Mesenchymal stem cell (in vitro differentiated cells and primary cell): Measurements from ENCODE around the gene RPL31.

Source experiments
- DNase-seq: peaks from one replicate; pipeline ENCODE4 v3.0.0-alpha.2; 2013
- H2AFZ ChIP-seq: one replicate; pipeline ENCODE4 v1.6.1; 2013; ENCODE audit warnings: low read depth, mild to moderate bottlenecking, control low read depth, inconsistent platforms, low read length, moderate library complexity
- H2AK5ac ChIP-seq: 2 replicates; pipeline ENCODE4 v1.6.1; 2013; ENCODE audit warnings: low read length, moderate library complexity, mild to moderate bottlenecking, inconsistent platforms; ENCODE audit not compliant: severe bottlenecking
- H2BK120ac ChIP-seq: one replicate; pipeline ENCODE4 v1.6.1; 2013; ENCODE audit warnings: low read depth, mild to moderate bottlenecking, inconsistent platforms, low read length, moderate library complexity
- H2BK12ac ChIP-seq, 2 experiments: one replicate each; pipeline ENCODE4 v1.6.1; 2013; ENCODE audit warnings: inconsistent platforms in 2 of 2, low read length in 2 of 2, mild to moderate bottlenecking in 2 of 2, moderate library complexity in 2 of 2, control low read depth in 1 of 2
- H2BK15ac ChIP-seq: one replicate; pipeline ENCODE4 v1.6.1; 2013; ENCODE audit warnings: mild to moderate bottlenecking, low read depth, inconsistent platforms; ENCODE audit not compliant: poor library complexity, severe bottlenecking
- H2BK5ac ChIP-seq: 2 replicates; pipeline ENCODE4 v1.6.1; 2013; ENCODE audit warnings: low read depth, mild to moderate bottlenecking, low read length, control low read depth, inconsistent platforms; ENCODE audit not compliant: poor library complexity, severe bottlenecking
- H3K14ac ChIP-seq, 2 experiments: one replicate each; pipeline ENCODE4 v1.6.1; 2013; ENCODE audit warnings: inconsistent platforms in 2 of 2, low read length in 2 of 2, control low read depth in 1 of 2, mild to moderate bottlenecking in 1 of 2, moderate library complexity in 1 of 2
- H3K18ac ChIP-seq, 2 experiments: one replicate each; pipeline ENCODE4 v1.6.1; 2013; ENCODE audit warnings: inconsistent platforms in 2 of 2, low read length in 2 of 2, control low read depth in 1 of 2, low read depth in 1 of 2, mild to moderate bottlenecking in 1 of 2
- H3K23ac ChIP-seq, 2 experiments: one replicate each; pipeline ENCODE4 v1.6.1; 2013; ENCODE audit warnings: inconsistent platforms in 2 of 2, low read length in 2 of 2, mild to moderate bottlenecking in 2 of 2, moderate library complexity in 2 of 2, control low read depth in 1 of 2
- H3K27ac ChIP-seq: 2 replicates; pipeline ENCODE4 v1.5.1; 2013; ENCODE audit warnings: mild to moderate bottlenecking, moderate library complexity, low read length, control low read depth, inconsistent platforms; ENCODE audit not compliant: poor library complexity, severe bottlenecking
- H3K27me3 ChIP-seq, 2 experiments: 2 replicates each; pipeline versions ENCODE4 v1.6.1 to v1.7.0; 2013; ENCODE audit warnings: low read length in 2 of 2, mild to moderate bottlenecking in 2 of 2, moderate library complexity in 2 of 2, control low read depth in 1 of 2, inconsistent platforms in 1 of 2; ENCODE audit not compliant: control insufficient read depth in 1 of 2, insufficient read depth in 1 of 2
- H3K36me3 ChIP-seq, 2 experiments: 2 replicates each; pipeline versions ENCODE4 v1.6.1 to v1.7.0; 2013; ENCODE audit warnings: low read length in 2 of 2, control low read depth in 1 of 2, inconsistent platforms in 1 of 2, low read depth in 1 of 2, mild to moderate bottlenecking in 1 of 2; ENCODE audit not compliant: insufficient read depth in 2 of 2, control insufficient read depth in 1 of 2
- H3K4ac ChIP-seq, 2 experiments: one replicate each; pipeline ENCODE4 v1.6.1; 2013; ENCODE audit warnings: inconsistent platforms in 2 of 2, low read length in 2 of 2, mild to moderate bottlenecking in 2 of 2, moderate library complexity in 2 of 2, control low read depth in 1 of 2, low read depth in 1 of 2
- H3K4me1 ChIP-seq: 2 replicates; pipeline ENCODE4 v1.6.1; 2013; ENCODE audit warnings: low read depth, low read length, control low read depth; ENCODE audit not compliant: control insufficient read depth, insufficient read depth
- H3K4me2 ChIP-seq: 2 replicates; pipeline ENCODE4 v1.6.1; 2013; ENCODE audit warnings: low read length, mild to moderate bottlenecking, inconsistent platforms; ENCODE audit not compliant: poor library complexity, severe bottlenecking
- H3K4me3 ChIP-seq, 2 experiments: 2 replicates each; pipeline versions ENCODE4 v1.5.1 to v1.7.0; 2013; ENCODE audit warnings: low read length in 2 of 2, mild to moderate bottlenecking in 2 of 2, control low read depth in 1 of 2, low read depth in 1 of 2; ENCODE audit not compliant: insufficient read depth in 1 of 2
- H3K79me1 ChIP-seq: replicated peaks from 2 replicates; pipeline ENCODE4 v1.6.1; 2013; ENCODE audit warnings: mild to moderate bottlenecking, control low read depth, low read length, inconsistent platforms; ENCODE audit not compliant: poor library complexity, severe bottlenecking
- H3K9ac ChIP-seq: 2 replicates; pipeline ENCODE4 v1.7.0; 2013; ENCODE audit warnings: mild to moderate bottlenecking, low read length, moderate library complexity
- H3K9me3 ChIP-seq: 2 replicates; pipeline ENCODE4 v1.7.0; 2013; ENCODE audit warnings: mild to moderate bottlenecking, low read length; ENCODE audit not compliant: control insufficient read depth
- H4K8ac ChIP-seq: one replicate; pipeline ENCODE4 v1.6.1; 2013; ENCODE audit warnings: inconsistent platforms, mild to moderate bottlenecking, low read length, moderate library complexity
- H4K91ac ChIP-seq: one replicate; pipeline ENCODE4 v1.6.1; 2013; ENCODE audit warnings: mild to moderate bottlenecking, low read length, inconsistent platforms
- WGBS: methylation state at CpG from one replicate; pipeline ENCODE4 v1.1.7; 2013; ENCODE audit warnings: mixed read lengths; 5-methylcytosine and 5-hydroxymethylcytosine counted together

The RPL31 gene

GRCh38 chr2:100990166-100990565, 11.9 kb upstream of the RPL31 start:
- Histone ChIP-seq H2BK12ac (no peak overlapping the region), H3K27me3 (peaks cover 0 to 5% of the 10 kb centered on the region in 2 experiments), H3K23ac (no peak overlapping the region), H2BK120ac (no peak overlapping the region), H4K91ac (no peak overlapping the region), H3K4ac (no peak overlapping the region), H3K18ac (no peak overlapping the region), H2AK5ac (no peak overlapping the region), H2BK15ac (no peak overlapping the region), H3K4me3 (no peak overlapping the region), H3K4me2 (no peak overlapping the region), H3K14ac (no peak overlapping the region), H3K9me3 (no peaks in the 10 kb centered on the region), H3K36me3 (peaks cover 0 to 28% of the 10 kb centered on the region in 2 experiments), H3K4me1 (no peaks in the 10 kb centered on the region), H3K27ac (no peak overlapping the region), H3K79me1 (no peaks in the 10 kb centered on the region), H3K9ac (no peak overlapping the region), H2AFZ (no peak overlapping the region), H4K8ac (no peak overlapping the region), H2BK5ac (no peak overlapping the region)
- no peak for DNase-seq
- 96% methylated on average over 9 of the region's 9 CpGs for WGBS

DNA sequence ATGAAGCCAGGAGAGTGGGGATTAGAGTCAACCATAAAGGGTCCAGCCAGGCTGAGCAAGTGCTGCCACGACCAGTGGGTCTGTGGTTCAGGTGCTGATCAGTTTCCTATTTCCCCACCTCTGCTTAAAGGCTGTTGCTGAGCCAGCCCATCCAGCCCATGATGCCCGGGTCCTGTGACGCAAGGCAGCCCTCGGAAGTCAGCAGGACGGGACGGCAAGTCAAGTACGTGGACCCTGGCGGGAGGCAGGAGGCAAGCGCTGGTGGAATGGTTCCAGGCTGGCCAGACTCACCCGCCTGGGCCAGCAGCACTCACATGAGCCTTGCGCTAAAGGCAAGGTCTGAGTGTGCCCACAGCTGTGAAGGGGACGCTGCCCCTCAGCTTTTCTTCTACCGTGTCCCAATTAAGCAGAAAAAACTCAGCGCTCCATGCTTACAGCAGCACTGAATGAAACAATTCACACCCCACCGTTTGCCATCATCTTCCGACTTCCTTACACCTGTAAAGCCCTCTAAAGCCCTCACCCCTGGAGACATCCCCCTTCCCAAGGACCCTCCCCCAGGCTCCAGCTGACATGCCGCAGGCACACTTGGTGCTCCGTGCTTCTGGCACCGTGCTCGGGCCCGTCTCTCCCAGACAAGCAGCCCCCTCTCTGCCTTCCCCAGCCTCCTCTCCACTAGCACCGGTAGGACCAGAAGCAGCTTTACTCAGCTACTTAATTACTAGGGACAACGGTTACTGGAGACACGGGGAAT, 11.3 kb upstream of the RPL31 start:
- H3K9ac ChIP-seq: no peak overlapping the region
- peak overlapping the region in 1 of 2 experiments; percentile 17 for H3K4ac ChIP-seq
- H2AFZ ChIP-seq: no peak overlapping the region
- H2BK15ac ChIP-seq: no peak overlapping the region
- H2BK12ac ChIP-seq: no peak overlapping the region
- H3K18ac ChIP-seq: no peak overlapping the region
- H3K23ac ChIP-seq: peak overlapping the region in 1 of 2 experiments; percentile 3
- no peak overlapping the region for H4K8ac ChIP-seq
- no peaks in the 10 kb centered on the region for H3K4me1 ChIP-seq
- peaks cover 0 to 5% of the 10 kb centered on the region in 2 experiments for H3K27me3 ChIP-seq
- H3K9me3 ChIP-seq: no peaks in the 10 kb centered on the region
- H3K14ac ChIP-seq: no peak overlapping the region
- no peak overlapping the region for H3K27ac ChIP-seq
- WGBS: 87% methylated on average over 23 of the region's 24 CpGs
- peak overlapping the region; percentile 53 for H4K91ac ChIP-seq
- no peak overlapping the region for H2BK5ac ChIP-seq
- H3K4me2 ChIP-seq: no peak overlapping the region
- no peak overlapping the region for H2AK5ac ChIP-seq
- H3K79me1 ChIP-seq: no peaks in the 10 kb centered on the region
- H3K36me3 ChIP-seq: peaks cover 0 to 31% of the 10 kb centered on the region in 2 experiments
- H2BK120ac ChIP-seq: no peak overlapping the region
- DNase-seq: no peak
- no peak overlapping the region for H3K4me3 ChIP-seq

DNA sequence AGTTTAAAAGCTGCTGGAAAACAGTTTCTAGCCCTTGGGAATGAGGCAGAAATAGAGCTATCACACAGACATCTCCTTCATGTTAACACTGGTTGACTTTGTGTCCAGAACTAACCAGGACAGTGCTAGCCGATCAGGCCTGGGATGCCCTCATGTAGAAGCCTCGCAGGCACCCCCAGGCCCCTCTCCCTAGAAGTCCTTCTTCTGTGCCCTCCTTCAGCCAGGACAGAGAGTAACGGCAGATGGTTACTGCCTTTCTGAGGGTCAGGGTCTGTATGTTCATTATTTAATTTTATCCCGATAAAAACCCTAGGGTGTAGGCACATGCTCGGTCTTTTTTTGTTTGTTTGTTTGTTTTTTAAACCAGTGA, 10.7 kb upstream of the RPL31 start:
- Histone ChIP-seq H3K27me3 (peaks cover 0 to 5% of the 10 kb centered on the region in 2 experiments), H3K18ac (no peak overlapping the region)
- WGBS: 96% methylated on average over 5 of the region's 5 CpGs

GRCh38 chr2:100992262-100992661, 9.8 kb upstream of the RPL31 start:
- H2BK15ac ChIP-seq: no peak overlapping the region
- no peak overlapping the region for H3K23ac ChIP-seq
- no peak overlapping the region for H3K4ac ChIP-seq
- no peak overlapping the region for H2BK5ac ChIP-seq
- H3K9me3 ChIP-seq: no peaks in the 10 kb centered on the region
- no peak overlapping the region for H2AK5ac ChIP-seq
- H3K9ac ChIP-seq: no peak overlapping the region
- H2BK12ac ChIP-seq: no peak overlapping the region
- no peak overlapping the region for H3K4me2 ChIP-seq
- no peak overlapping the region for H2AFZ ChIP-seq
- no peak overlapping the region for H2BK120ac ChIP-seq
- 91% methylated on average over 6 of the region's 6 CpGs for WGBS
- no peak overlapping the region for H3K27ac ChIP-seq
- H3K14ac ChIP-seq: no peak overlapping the region
- no peak overlapping the region for H4K8ac ChIP-seq
- H3K4me1 ChIP-seq: no peaks in the 10 kb centered on the region
- no peaks in the 10 kb centered on the region for H3K79me1 ChIP-seq
- no peak for DNase-seq
- no peak overlapping the region for H3K18ac ChIP-seq
- no peak overlapping the region for H3K4me3 ChIP-seq
- H3K36me3 ChIP-seq: peaks cover 0 to 34% of the 10 kb centered on the region in 2 experiments
- no peak overlapping the region for H4K91ac ChIP-seq
- peaks cover 0 to 5% of the 10 kb centered on the region in 2 experiments for H3K27me3 ChIP-seq

More for the DNA sequence above, 10.7 kb upstream of the RPL31 start:
- H2BK12ac ChIP-seq: no peak overlapping the region
- H2AK5ac ChIP-seq: no peak overlapping the region
- no peak overlapping the region for H4K91ac ChIP-seq
- no peak overlapping the region for H3K14ac ChIP-seq
- H3K4me1 ChIP-seq: no peaks in the 10 kb centered on the region
- H3K4me2 ChIP-seq: no peak overlapping the region
- H2AFZ ChIP-seq: no peak overlapping the region
- no peak overlapping the region for H3K4ac ChIP-seq
- H3K36me3 ChIP-seq: peaks cover 0 to 34% of the 10 kb centered on the region in 2 experiments
- no peaks in the 10 kb centered on the region for H3K79me1 ChIP-seq
- no peak for DNase-seq
- H3K9ac ChIP-seq: no peak overlapping the region
- no peak overlapping the region for H2BK15ac ChIP-seq
- no peak overlapping the region for H3K4me3 ChIP-seq
- no peak overlapping the region for H2BK120ac ChIP-seq
- no peak overlapping the region for H4K8ac ChIP-seq
- no peak overlapping the region for H2BK5ac ChIP-seq
- no peak overlapping the region for H3K27ac ChIP-seq
- H3K23ac ChIP-seq: no peak overlapping the region
- no peaks in the 10 kb centered on the region for H3K9me3 ChIP-seq
